Hepatocyte (in vitro differentiated cells): Measurements from ENCODE around the gene SLC2A4. TPM values are rescaled to one million over a fixed set of nuclear protein-coding genes. Genes with fewer than 3 reads are reported as not detected.

Experiments
- DNase-seq: peaks from one replicate; pipeline ENCODE4 v3.0.0-alpha.2; 2016; ENCODE audit warnings: low spot score
- H2AFZ ChIP-seq: fragments of 200-600 bp; sonication (generic); 2 replicates; pipeline ENCODE4 v1.6.0; 2016; ENCODE audit warnings: antibody characterized with exemption, mild to moderate bottlenecking
- H3K27ac ChIP-seq: fragments of 200-600 bp; sonication (generic); 2 replicates; pipeline ENCODE4 v1.5.1; 2016; ENCODE audit warnings: mild to moderate bottlenecking
- H3K27me3 ChIP-seq: fragments of 200-600 bp; sonication (generic); 2 replicates; pipeline ENCODE4 v1.6.1; 2016
- H3K36me3 ChIP-seq: fragments of 200-600 bp; sonication (generic); replicated peaks from 2 replicates; pipeline ENCODE4 v1.5.1; 2016; ENCODE audit warnings: low read depth; ENCODE audit not compliant: insufficient read depth
- H3K4me1 ChIP-seq: fragments of 200-600 bp; sonication (generic); 2 replicates; pipeline ENCODE4 v1.5.1; 2016; ENCODE audit warnings: mild to moderate bottlenecking, moderate library complexity; ENCODE audit not compliant: insufficient read depth
- H3K4me2 ChIP-seq: fragments of 200-600 bp; sonication (generic); 2 replicates; pipeline ENCODE4 v1.6.0; 2016
- H3K4me3 ChIP-seq: fragments of 200-600 bp; sonication (generic); 2 replicates; pipeline ENCODE4 v1.5.1; 2016; ENCODE audit warnings: mild to moderate bottlenecking
- H3K79me2 ChIP-seq: fragments of 200-600 bp; sonication (generic); 2 replicates; pipeline ENCODE4 v1.6.0; 2017; ENCODE audit warnings: mild to moderate bottlenecking
- H3K9me2 ChIP-seq: fragments of 200-600 bp; sonication (generic); replicated peaks from 2 replicates; pipeline ENCODE4 v1.6.0; 2017; ENCODE audit warnings: mild to moderate bottlenecking; ENCODE audit not compliant: insufficient read depth
- H3K9me3 ChIP-seq: fragments of 200-600 bp; sonication (generic); 2 replicates; pipeline ENCODE4 v1.5.1; 2016; ENCODE audit warnings: low read depth, mild to moderate bottlenecking
- H4K20me1 ChIP-seq: fragments of 200-600 bp; sonication (generic); 2 replicates; pipeline ENCODE4 v1.6.0; 2016; ENCODE audit warnings: mild to moderate bottlenecking; ENCODE audit not compliant: insufficient read depth, poor library complexity, severe bottlenecking
- EZH2 ChIP-seq: fragments of 200-600 bp; sonication (generic); IDR thresholded peaks from 2 replicates; pipeline ENCODE4 v1.6.1; 2016; ENCODE audit warnings: antibody characterized with exemption, mild to moderate bottlenecking, borderline replicate concordance
- EZH2phosphoT487 ChIP-seq: fragments of 200-600 bp; sonication (generic); IDR thresholded peaks from one replicate; pipeline ENCODE4 v1.6.1; 2018; ENCODE audit warnings: antibody characterized with exemption, mild to moderate bottlenecking, low read depth, moderate library complexity; ENCODE audit not compliant: unreplicated experiment, severe bottlenecking
- WGBS: methylation state at CpG from one replicate; pipeline ENCODE4 v1.1.6; 2016; ENCODE audit warnings: low lambda C conversion rate; ENCODE audit errors: missing lambda C conversion rate; 5-methylcytosine and 5-hydroxymethylcytosine counted together
- polyA plus RNA-seq: library from polyadenylated mRNA; unstranded; fragments of >200 nt; fragmentation: Nextera tagmentation; extraction: Ambion mirVana; gene quantifications from 2 replicates; pipeline ENCODE4 v1.2.1, GENCODE V29; 2016
- total RNA-seq: library from RNA; depleted of rRNA; stranded (reverse); fragments of >200 nt; gene quantifications from 2 replicates; pipeline ENCODE4 v1.2.3, GENCODE V29; 2014
- TF ChIP-seq, protein P1 (sequence below): fragments of 200-600 bp; sonication (generic); IDR thresholded peaks from 2 replicates; pipeline ENCODE4 v1.5.1; 2016; ENCODE audit warnings: antibody characterized with exemption, mild to moderate bottlenecking; ENCODE audit not compliant: poor library complexity

The SLC2A4 gene
- total and polyA plus RNA-seq, 2 experiments from 2014 or later, result 0.42 to 1.6 TPM

DNA sequence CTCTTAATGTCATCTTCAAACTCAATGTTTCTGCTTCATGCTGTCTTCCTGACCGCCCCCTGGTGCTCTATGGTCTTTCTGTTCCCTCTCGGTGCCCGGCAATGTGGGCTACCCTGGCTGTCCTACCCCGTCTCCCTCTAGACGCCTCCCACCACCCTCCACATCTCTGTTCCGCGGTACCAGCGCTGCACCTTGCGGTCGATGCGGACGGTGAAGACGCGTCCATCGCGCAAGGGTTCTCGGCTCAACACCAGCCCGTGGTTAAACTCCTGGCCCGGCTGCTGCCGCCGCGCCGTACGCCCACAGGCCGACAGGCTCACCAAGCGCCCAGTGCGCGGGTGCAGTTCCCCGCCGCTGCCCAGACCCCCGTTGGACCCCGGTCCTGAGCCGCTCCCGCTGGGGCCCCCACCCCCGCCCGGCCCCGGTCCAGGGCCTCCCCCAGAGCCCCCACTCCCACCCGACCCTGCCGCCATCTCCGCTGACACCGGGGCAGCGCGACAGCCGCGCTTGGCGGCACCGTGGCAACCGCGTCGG lies 47.4 kb downstream of the SLC2A4 start, which contains the start of gene NEURL4:
Gene NEURL4, minus strand, starts transcription at position 496 of the 534 bp plus-strand sequence. Its CDS starts 23 bp downstream, at position 473.
- Histone ChIP-seq H3K27ac (peak within 1 kb of the TSS; percentile 92), H4K20me1 (no peaks in the 10 kb centered on the region), H2AFZ (peak within 1 kb of the TSS; percentile 54), H3K9me2 (no peaks in the 10 kb centered on the region), H3K27me3 (no peaks in the 10 kb centered on the region), H3K79me2 (peaks cover 17% of the 10 kb centered on the region), H3K4me1 (peaks cover 10% of the 10 kb centered on the region), H3K4me3 (peak within 1 kb of the TSS; percentile 48), H3K36me3 (no peaks in the 10 kb centered on the region), H3K9me3 (no peaks in the 10 kb centered on the region), H3K4me2 (peak within 1 kb of the TSS; percentile 91)
- no peak for DNase-seq
- under 1% methylated on average over 44 of the region's 50 CpGs for WGBS
- TF ChIP-seq EZH2phosphoT487 (no peak), EZH2 (no peak)
- TF ChIP-seq, protein P1, sequence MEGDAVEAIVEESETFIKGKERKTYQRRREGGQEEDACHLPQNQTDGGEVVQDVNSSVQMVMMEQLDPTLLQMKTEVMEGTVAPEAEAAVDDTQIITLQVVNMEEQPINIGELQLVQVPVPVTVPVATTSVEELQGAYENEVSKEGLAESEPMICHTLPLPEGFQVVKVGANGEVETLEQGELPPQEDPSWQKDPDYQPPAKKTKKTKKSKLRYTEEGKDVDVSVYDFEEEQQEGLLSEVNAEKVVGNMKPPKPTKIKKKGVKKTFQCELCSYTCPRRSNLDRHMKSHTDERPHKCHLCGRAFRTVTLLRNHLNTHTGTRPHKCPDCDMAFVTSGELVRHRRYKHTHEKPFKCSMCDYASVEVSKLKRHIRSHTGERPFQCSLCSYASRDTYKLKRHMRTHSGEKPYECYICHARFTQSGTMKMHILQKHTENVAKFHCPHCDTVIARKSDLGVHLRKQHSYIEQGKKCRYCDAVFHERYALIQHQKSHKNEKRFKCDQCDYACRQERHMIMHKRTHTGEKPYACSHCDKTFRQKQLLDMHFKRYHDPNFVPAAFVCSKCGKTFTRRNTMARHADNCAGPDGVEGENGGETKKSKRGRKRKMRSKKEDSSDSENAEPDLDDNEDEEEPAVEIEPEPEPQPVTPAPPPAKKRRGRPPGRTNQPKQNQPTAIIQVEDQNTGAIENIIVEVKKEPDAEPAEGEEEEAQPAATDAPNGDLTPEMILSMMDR, result no peak

- Histone ChIP-seq H3K4me1 (peaks cover 10% of the 10 kb centered on the region), H3K27me3 (no peaks in the 10 kb centered on the region), H3K4me3 (peak overlapping the region; percentile 48), H3K9me3 (no peaks in the 10 kb centered on the region), H3K36me3 (no peaks in the 10 kb centered on the region), H3K79me2 (peaks cover 17% of the 10 kb centered on the region), H3K9me2 (no peaks in the 10 kb centered on the region), H4K20me1 (no peaks in the 10 kb centered on the region), H2AFZ (peak overlapping the region; percentile 54), H3K27ac (peak overlapping the region; percentile 92), H3K4me2 (peak overlapping the region; percentile 91)
- 2% methylated on average over 43 of the region's 43 CpGs for WGBS
- DNase-seq, result peak; percentile 99
- TF ChIP-seq, protein P1, result no peak
- TF ChIP-seq EZH2phosphoT487, result no peak
Measured at GRCh38 chr17:7329374-7329996, 48.0 kb downstream of the SLC2A4 start.

- H3K9me3 ChIP-seq, result no peaks in the 10 kb centered on the region
- no peaks in the 10 kb centered on the region for H4K20me1 ChIP-seq
- H3K4me3 ChIP-seq, result peak overlapping the region; percentile 48
- H3K36me3 ChIP-seq, result no peaks in the 10 kb centered on the region
- peak overlapping the region; percentile 54 for H2AFZ ChIP-seq
- peak; percentile 83 for DNase-seq
- no peaks in the 10 kb centered on the region for H3K27me3 ChIP-seq
- H3K4me2 ChIP-seq, result peak overlapping the region; percentile 84
- H3K9me2 ChIP-seq, result no peaks in the 10 kb centered on the region
- H3K79me2 ChIP-seq, result peaks cover 17% of the 10 kb centered on the region
- TF ChIP-seq EZH2phosphoT487, result no peak
- TF ChIP-seq, protein P1, result no peak
- no peak for TF ChIP-seq EZH2
- peaks cover 10% of the 10 kb centered on the region for H3K4me1 ChIP-seq
- WGBS, result 5% methylated on average over 22 of the region's 34 CpGs
- peak overlapping the region; percentile 92 for H3K27ac ChIP-seq
Measured at GRCh38 chr17:7329997-7330637, 48.6 kb downstream of the SLC2A4 start.
